Upper lobe of right lung (tissue), 1 donor: ENCODE results near the gene ALG6. TPM values are rescaled to one million over a fixed set of nuclear protein-coding genes. Genes with fewer than 3 reads are reported as not detected.

Experiments
- ATAC-seq: fragments of 200-7000 bp; cut with Tn5 transposase; one replicate; pipeline ENCODE4 v1.9.1; 2020; ENCODE audit warnings: mild to moderate bottlenecking, moderate library complexity
- DNase-seq: peaks from one replicate; pipeline ENCODE4 v3.0.0-alpha.2; 2020
- H3K27ac ChIP-seq: fragments of 200-600 bp; one replicate; pipeline ENCODE4 v1.8.0; 2022
- H3K27me3 ChIP-seq: fragments of 200-600 bp; one replicate; pipeline ENCODE4 v1.8.0; 2022; ENCODE audit warnings: mild to moderate bottlenecking
- H3K36me3 ChIP-seq: fragments of 200-600 bp; one replicate; pipeline ENCODE4 v1.8.0; 2022
- H3K4me1 ChIP-seq: fragments of 200-600 bp; one replicate; pipeline ENCODE4 v1.8.0; 2022
- H3K4me3 ChIP-seq: fragments of 200-600 bp; one replicate; pipeline ENCODE4 v1.8.0; 2022; ENCODE audit warnings: mild to moderate bottlenecking
- H3K9me3 ChIP-seq: fragments of 200-600 bp; one replicate; pipeline ENCODE4 v1.8.0; 2022
- intact Hi-C: fragments of 100-400 bp; cut with DNase I; formaldehyde crosslinking; loops from one replicate; pipeline ENCODE4 v1.11.0; 2022
- total RNA-seq: library from RNA; stranded (reverse); fragmentation: NEBNext Ultra II Directional; extraction: Animal tissue kit (Norgen Biotek cat#: 25700); gene quantifications from one replicate; pipeline ENCODE4 v1.2.1, GENCODE V29; 2021
- TF ChIP-seq, protein P1 (sequence below): fragments of 200-600 bp; IDR thresholded peaks from one replicate; pipeline ENCODE4 v1.8.0; 2022; ENCODE audit warnings: antibody characterized with exemption
- donor health status: DM: no; HTN: yes; CAD: no; lungs with severe emphysema.

Gene ALG6
- total RNA-seq, 1 donor from 2014 or later, result 9.1 TPM

DNA sequence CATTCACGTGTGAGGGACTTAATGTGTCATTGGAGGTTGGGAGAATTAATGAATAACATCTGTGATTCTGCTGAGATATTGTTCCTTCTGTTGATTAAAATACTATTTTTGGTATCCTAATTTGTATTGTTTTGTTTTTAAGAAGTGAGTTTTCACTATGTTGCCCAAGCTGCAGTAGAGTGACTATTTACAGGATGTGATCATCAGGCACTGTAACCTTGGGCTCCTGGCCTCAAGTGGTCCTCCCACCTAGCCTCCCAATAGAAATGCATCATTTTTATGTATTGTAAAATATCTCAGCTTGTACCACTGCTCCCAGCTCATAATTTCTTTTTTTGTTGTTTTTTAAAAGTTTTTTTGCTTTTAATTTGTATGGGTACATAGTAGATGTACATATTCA, 14.3 kb downstream of the ALG6 start:
- peaks cover 12% of the 10 kb centered on the region for H3K36me3 ChIP-seq
- intact Hi-C loops, result no loop called here

DNA sequence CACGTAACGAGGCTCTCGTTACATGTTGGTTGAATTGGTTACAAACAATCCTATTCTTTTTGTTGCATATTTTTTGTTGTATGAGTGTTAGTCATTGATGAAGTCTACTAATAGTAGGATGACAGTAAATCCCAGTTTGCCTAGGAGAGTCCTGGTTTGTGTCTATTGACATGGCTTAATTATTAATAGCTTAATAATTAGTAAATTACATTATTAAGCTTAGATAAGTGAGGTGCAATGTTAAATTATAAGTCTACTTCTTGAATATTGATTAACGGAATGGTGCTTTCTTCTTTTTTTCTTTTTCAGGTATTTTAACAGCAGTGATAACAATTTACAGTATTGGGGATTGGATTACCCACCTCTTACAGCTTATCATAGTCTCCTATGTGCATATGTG, 34.5 kb downstream of the ALG6 start:
- ATAC-seq (no peak), DNase-seq (no peak)
- Histone ChIP-seq H3K27ac (no peak overlapping the region), H3K27me3 (no peaks in the 10 kb centered on the region), H3K36me3 (peaks cover 9% of the 10 kb centered on the region), H3K9me3 (no peaks in the 10 kb centered on the region), H3K4me1 (no peaks in the 10 kb centered on the region), H3K4me3 (no peak overlapping the region)
- intact Hi-C loops, result no loop called here
- TF ChIP-seq, protein P1, sequence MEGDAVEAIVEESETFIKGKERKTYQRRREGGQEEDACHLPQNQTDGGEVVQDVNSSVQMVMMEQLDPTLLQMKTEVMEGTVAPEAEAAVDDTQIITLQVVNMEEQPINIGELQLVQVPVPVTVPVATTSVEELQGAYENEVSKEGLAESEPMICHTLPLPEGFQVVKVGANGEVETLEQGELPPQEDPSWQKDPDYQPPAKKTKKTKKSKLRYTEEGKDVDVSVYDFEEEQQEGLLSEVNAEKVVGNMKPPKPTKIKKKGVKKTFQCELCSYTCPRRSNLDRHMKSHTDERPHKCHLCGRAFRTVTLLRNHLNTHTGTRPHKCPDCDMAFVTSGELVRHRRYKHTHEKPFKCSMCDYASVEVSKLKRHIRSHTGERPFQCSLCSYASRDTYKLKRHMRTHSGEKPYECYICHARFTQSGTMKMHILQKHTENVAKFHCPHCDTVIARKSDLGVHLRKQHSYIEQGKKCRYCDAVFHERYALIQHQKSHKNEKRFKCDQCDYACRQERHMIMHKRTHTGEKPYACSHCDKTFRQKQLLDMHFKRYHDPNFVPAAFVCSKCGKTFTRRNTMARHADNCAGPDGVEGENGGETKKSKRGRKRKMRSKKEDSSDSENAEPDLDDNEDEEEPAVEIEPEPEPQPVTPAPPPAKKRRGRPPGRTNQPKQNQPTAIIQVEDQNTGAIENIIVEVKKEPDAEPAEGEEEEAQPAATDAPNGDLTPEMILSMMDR, result no peak

More for the DNA sequence above, 14.3 kb downstream of the ALG6 start:
- Histone ChIP-seq H3K4me3 (no peak overlapping the region), H3K27ac (no peak overlapping the region), H3K27me3 (no peaks in the 10 kb centered on the region), H3K4me1 (no peaks in the 10 kb centered on the region), H3K9me3 (no peaks in the 10 kb centered on the region)
- TF ChIP-seq, protein P1, result no peak
- ATAC-seq (no peak), DNase-seq (no peak)

DNA sequence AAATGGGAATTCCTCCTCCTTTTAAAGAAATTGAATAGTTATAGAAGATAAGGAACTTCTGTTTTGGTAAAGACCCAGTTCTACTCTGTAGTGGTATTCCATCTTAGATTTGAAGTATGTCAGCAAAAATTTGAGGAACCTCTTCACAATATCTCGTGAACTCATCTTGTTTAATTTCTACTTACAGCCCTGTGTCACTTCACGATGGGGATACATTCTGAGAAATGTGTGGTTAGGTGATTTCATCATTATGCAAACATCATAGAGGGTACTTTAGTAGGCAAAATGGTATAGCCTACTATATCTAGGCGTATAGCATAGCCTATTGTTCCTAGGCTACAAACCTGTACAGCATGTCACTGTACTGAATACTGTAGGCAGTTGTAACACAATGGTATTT, 36.0 kb downstream of the ALG6 start:
- no peak overlapping the region for H3K27ac ChIP-seq
- TF ChIP-seq, protein P1, result no peak
- peaks cover 2% of the 10 kb centered on the region for H3K36me3 ChIP-seq
- ATAC-seq (no peak), DNase-seq (no peak)
- H3K9me3 ChIP-seq, result no peaks in the 10 kb centered on the region
- intact Hi-C loops, result no loop called here
- no peak overlapping the region for H3K4me3 ChIP-seq
- no peaks in the 10 kb centered on the region for H3K4me1 ChIP-seq
- no peaks in the 10 kb centered on the region for H3K27me3 ChIP-seq

DNA sequence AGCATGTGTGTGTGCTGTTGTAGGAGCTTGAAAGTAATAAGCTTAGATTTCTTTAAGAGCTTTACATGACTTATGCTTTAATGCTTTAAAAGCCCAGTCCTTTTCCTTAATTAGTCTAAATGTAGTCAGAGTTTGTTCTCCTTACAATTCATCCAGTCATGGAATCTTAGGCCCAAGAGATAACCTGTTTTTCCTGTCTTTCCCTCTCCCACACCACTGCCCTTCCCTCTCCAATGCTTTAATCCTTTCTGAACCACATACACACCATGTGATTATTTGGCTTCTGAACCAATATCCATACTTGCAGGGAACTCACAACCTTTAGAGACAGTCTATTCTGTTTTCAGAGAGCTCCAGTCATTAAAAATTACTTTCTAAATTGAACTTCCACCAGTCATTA, 37.6 kb downstream of the ALG6 start:
- Histone ChIP-seq H3K27ac (no peak overlapping the region), H3K4me1 (no peaks in the 10 kb centered on the region), H3K4me3 (no peak overlapping the region), H3K9me3 (no peaks in the 10 kb centered on the region), H3K36me3 (peaks cover 2% of the 10 kb centered on the region), H3K27me3 (no peaks in the 10 kb centered on the region)
- ATAC-seq (no peak), DNase-seq (no peak)
- intact Hi-C loops, result no loop called here
- TF ChIP-seq, protein P1, result no peak

DNA sequence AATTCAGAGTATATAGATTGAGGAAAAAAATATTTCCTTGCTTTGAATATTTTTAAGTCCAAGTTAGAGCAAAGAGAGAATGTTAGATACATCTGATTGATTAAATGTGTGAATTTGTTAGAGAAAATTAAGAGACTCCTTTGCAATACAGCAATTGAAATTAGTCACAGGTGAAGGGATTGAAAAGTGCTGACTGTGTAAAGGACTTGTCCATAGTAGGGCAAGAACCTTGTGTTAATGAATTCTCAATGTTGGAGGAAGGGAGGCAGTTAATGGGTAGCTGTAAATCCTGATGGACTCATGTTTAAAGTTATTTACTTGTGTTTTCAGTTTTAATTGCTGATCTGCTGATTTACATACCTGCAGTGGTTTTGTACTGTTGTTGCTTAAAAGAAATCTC, 38.6 kb downstream of the ALG6 start:
- DNase-seq, result no peak
- no peak overlapping the region for H3K27ac ChIP-seq
- H3K27me3 ChIP-seq, result no peaks in the 10 kb centered on the region
- no peaks in the 10 kb centered on the region for H3K4me1 ChIP-seq
- intact Hi-C loops, result no loop called here
- TF ChIP-seq, protein P1, result no peak
- H3K9me3 ChIP-seq, result no peaks in the 10 kb centered on the region
- no peak overlapping the region for H3K4me3 ChIP-seq
- peaks cover 2% of the 10 kb centered on the region for H3K36me3 ChIP-seq
- no peak for ATAC-seq

DNA sequence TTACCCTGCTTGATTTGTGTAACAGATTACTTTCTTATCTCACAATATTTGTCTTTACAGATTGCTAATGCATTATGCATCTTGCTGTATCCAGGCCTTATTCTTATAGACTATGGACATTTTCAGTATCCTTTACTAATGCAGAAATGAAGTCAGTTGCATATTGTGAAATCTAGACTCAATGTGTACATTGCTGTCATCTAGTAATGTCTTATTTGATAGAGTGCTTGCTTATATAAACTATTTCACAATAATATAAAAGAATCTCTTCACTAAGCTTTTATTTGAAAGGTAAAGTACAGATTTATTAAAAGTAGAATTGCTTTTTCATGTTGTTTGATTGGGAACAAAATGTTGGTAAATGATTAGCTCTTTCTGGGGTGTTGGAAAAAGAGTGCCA, 39.6 kb downstream of the ALG6 start:
- no peak for DNase-seq
- H3K27ac ChIP-seq, result no peak overlapping the region

More for the DNA sequence above, 39.6 kb downstream of the ALG6 start:
- H3K27me3 ChIP-seq, result no peaks in the 10 kb centered on the region
- TF ChIP-seq, protein P1, result no peak
- no peak for ATAC-seq
- H3K4me3 ChIP-seq, result no peak overlapping the region
- intact Hi-C loops, result no loop called here
- no peaks in the 10 kb centered on the region for H3K4me1 ChIP-seq
- H3K9me3 ChIP-seq, result no peaks in the 10 kb centered on the region
- peaks cover 2% of the 10 kb centered on the region for H3K36me3 ChIP-seq
